ENCODE measurements around the gene TIA1. TPM values are rescaled to one million over a fixed set of nuclear protein-coding genes. Genes with fewer than 3 reads are reported as not detected.
A peak's percentile ranks its signal among the peaks of the same experiment; 100 is the strongest.
"Not testable (repeated sequence)": the region's sequence is repeated elsewhere in the genome, so short reads cannot be mapped to it uniquely, and the experiment has no call there.

TIA1 gene
- total RNA-seq, 4 donors from 2014 or later: 111 to 229 (median 156) TPM

GRCh38 chr2:70270323-70270722 is 21.9 kb upstream of the TIA1 start:
- Histone ChIP-seq H3K27ac (no peak overlapping the region), H3K36me3 (peaks cover 0 to 7% of the 10 kb centered on the region in 2 donors), H3K4me1 (peaks cover 0 to 7% of the 10 kb centered on the region in 2 donors), H3K27me3 (no peaks in the 10 kb centered on the region), H3K4me3 (replicated peaks in 1 of 3) (no peak overlapping the region), H3K9me3 (no peaks in the 10 kb centered on the region)
- TF ChIP-seq CTCF (IDR thresholded peaks at IDR 0.05) (no peak), POLR2A (IDR thresholded peaks at IDR 0.05) (no peak)
- DNase-seq: no peak
- intact Hi-C loops (cut with DNase I): no loop called here
- 80 to 81% methylated on average over 3 of the region's 3 CpGs for WGBS, 2 donors

- H3K27me3 ChIP-seq; DNase-seq; H3K9me3 ChIP-seq; H3K4me3 ChIP-seq (replicated peaks in 1 of 3); H3K4me1 ChIP-seq; H3K36me3 ChIP-seq; H3K27ac ChIP-seq; intact Hi-C loops (cut with DNase I): not testable (repeated sequence)
- WGBS, 2 donors: 93 to 96% methylated on average over 18 of the region's 18 CpGs
These were observed 21.2 kb upstream of the TIA1 start for GRCh38 chr2:70269422-70270302.

GRCh38 chr2:70266925-70267324 is 18.5 kb upstream of the TIA1 start:
- 96 to 99% methylated on average over 28 to 30 of the region's 30 CpGs for WGBS, 2 donors
- DNase-seq; H3K9me3 ChIP-seq; H3K27me3 ChIP-seq; H3K4me3 ChIP-seq (replicated peaks in 1 of 3); H3K4me1 ChIP-seq; H3K27ac ChIP-seq; intact Hi-C loops (cut with DNase I): not testable (repeated sequence)
- H3K36me3 ChIP-seq: peaks cover 4 to 12% of the 10 kb centered on the region in 2 donors

GRCh38 chr2:70261501-70261900 is 13.1 kb upstream of the TIA1 start:
- 90 to 94% methylated on average over 1 of the region's 1 CpG for whole genome bisulfite sequencing, 2 donors
- no peak for DNase-seq
- peak overlapping the region in 1 of 3 donors; percentile 29 for H3K27ac ChIP-seq
- H3K4me3 ChIP-seq (replicated peaks in 1 of 3): no peak overlapping the region
- no peak for TF ChIP-seq CTCF (IDR thresholded peaks at IDR 0.05)
- no peak for TF ChIP-seq POLR2A (IDR thresholded peaks at IDR 0.05)
- no peaks in the 10 kb centered on the region for H3K27me3 ChIP-seq
- intact Hi-C loops (cut with DNase I): no loop called here
- H3K36me3 ChIP-seq: peaks cover 4 to 12% of the 10 kb centered on the region in 2 donors
- H3K4me1 ChIP-seq: peaks cover 28 to 29% of the 10 kb centered on the region in 2 donors
- H3K9me3 ChIP-seq: no peaks in the 10 kb centered on the region

GRCh38 chr2:70258532-70258875 is 10.1 kb upstream of the TIA1 start:
- Histone ChIP-seq H3K9me3 (no peaks in the 10 kb centered on the region), H3K4me3 (replicated peaks in 1 of 3) (peak overlapping the region; percentile 29 to 85 (median 73)), H3K27me3 (no peaks in the 10 kb centered on the region), H3K4me1 (peaks cover 28 to 29% of the 10 kb centered on the region in 2 donors), H3K36me3 (peaks cover 3 to 4% of the 10 kb centered on the region in 2 donors), H3K27ac (peak overlapping the region; percentile 45 to 90 (median 86))
- no peak for TF ChIP-seq CTCF (IDR thresholded peaks at IDR 0.05)
- TF ChIP-seq POLR2A (IDR thresholded peaks at IDR 0.05): no peak
- 2 to 20% methylated on average over 1 to 9 of the region's 12 CpGs for WGBS, 2 donors
- peak; percentile 78 for DNase-seq
- intact Hi-C loops (cut with DNase I): no loop called here

GRCh38 chr2:70255637-70256314 is 7.3 kb upstream of the TIA1 start:
- no peak overlapping the region for H3K4me3 ChIP-seq (replicated peaks in 1 of 3)
- no peak overlapping the region for H3K27ac ChIP-seq
- H3K4me1 ChIP-seq: peaks cover 19 to 20% of the 10 kb centered on the region in 2 donors
- WGBS, 2 donors: 91% methylated on average over 8 of the region's 8 CpGs
- TF ChIP-seq CTCF (IDR thresholded peaks at IDR 0.05) (no peak), POLR2A (IDR thresholded peaks at IDR 0.05) (no peak)
- DNase-seq: no peak
- no peaks in the 10 kb centered on the region for H3K36me3 ChIP-seq
- intact Hi-C loops (cut with DNase I): no loop called here
- no peaks in the 10 kb centered on the region for H3K27me3 ChIP-seq
- H3K9me3 ChIP-seq: no peaks in the 10 kb centered on the region

All from thyroid gland (tissue), 4 donors.